Endodermal cell (in vitro differentiated cells): ENCODE data around the gene DNAJB1. TPM values are rescaled to one million over a fixed set of nuclear protein-coding genes. Genes with fewer than 3 reads are reported as not detected.
"Not testable (repeated sequence)": the region's sequence is repeated elsewhere in the genome, so short reads cannot be mapped to it uniquely, and the experiment has no call there.

Source experiments
- DNase-seq: peaks from one replicate; pipeline ENCODE4 v3.0.0-alpha.2; 2017
- H3K27ac ChIP-seq: 2 replicates; pipeline ENCODE4 v1.5.1; 2013; ENCODE audit warnings: mild to moderate bottlenecking, low read depth, low read length, moderate library complexity
- H3K27me3 ChIP-seq: 2 replicates; pipeline ENCODE4 v1.6.1; 2013; ENCODE audit warnings: mild to moderate bottlenecking, low read length, moderate library complexity; ENCODE audit not compliant: insufficient read depth, control insufficient read depth, poor library complexity, severe bottlenecking
- H3K36me3 ChIP-seq: 2 replicates; pipeline ENCODE4 v1.7.0; 2013; ENCODE audit warnings: mild to moderate bottlenecking, low read length, moderate library complexity; ENCODE audit not compliant: control insufficient read depth, insufficient read depth
- H3K4me1 ChIP-seq: one replicate; pipeline ENCODE4 v1.7.0; 2013; ENCODE audit warnings: low read length; ENCODE audit not compliant: control insufficient read depth, insufficient read depth
- H3K4me3 ChIP-seq: 2 replicates; pipeline ENCODE4 v1.5.1; 2013; ENCODE audit warnings: mild to moderate bottlenecking, low read length, moderate library complexity
- H3K9ac ChIP-seq: 2 replicates; pipeline ENCODE4 v1.6.1; 2013; ENCODE audit warnings: mild to moderate bottlenecking, low read length, moderate library complexity; ENCODE audit not compliant: poor library complexity, severe bottlenecking; ENCODE audit errors: extremely low read depth
- H3K9me3 ChIP-seq: 2 replicates; pipeline ENCODE4 v1.6.1; 2013; ENCODE audit warnings: mild to moderate bottlenecking, low read length, moderate library complexity; ENCODE audit not compliant: control insufficient read depth
- H3K27ac Mint-ChIP-seq: 2 replicates; pipeline ENCODE4 v1.8.0; 2020; ENCODE audit warnings: mixed read lengths
- H3K27me3 Mint-ChIP-seq: 2 replicates; pipeline ENCODE4 v1.8.0; 2021; ENCODE audit warnings: mild to moderate bottlenecking, mixed read lengths; ENCODE audit not compliant: insufficient read depth
- H3K36me3 Mint-ChIP-seq: 2 replicates; pipeline ENCODE4 v1.8.0; 2020; ENCODE audit warnings: low read depth, mixed read lengths
- H3K4me1 Mint-ChIP-seq: 2 replicates; pipeline ENCODE4 v1.8.0; 2020; ENCODE audit warnings: mixed read lengths
- H3K4me3 Mint-ChIP-seq: 2 replicates; pipeline ENCODE4 v1.8.0; 2020; ENCODE audit warnings: mild to moderate bottlenecking, moderate library complexity, mixed read lengths
- H3K9me3 Mint-ChIP-seq: 2 replicates; pipeline ENCODE4 v1.8.0; 2020; ENCODE audit warnings: mild to moderate bottlenecking, mixed read lengths
- WGBS, 2 experiments: methylation state at CpG; one replicate each; pipeline versions ENCODE4 v1.1.5 to v1.1.7; 2013; ENCODE audit warnings: missing lambda C conversion rate in 2 of 2, mixed read lengths in 1 of 2; ENCODE audit not compliant: insufficient coverage in 1 of 2, insufficient read length in 1 of 2; 5-methylcytosine and 5-hydroxymethylcytosine counted together
- total RNA-seq, 2 donors: library from RNA; stranded (reverse); fragmentation: NEBNext Ultra II Directional in 1 of 2; extraction: Animal tissue kit (Norgen Biotek cat#: 25700) in 1 of 2; gene quantifications; 2 replicates in 1 of 2; 3 replicates in 1 of 2; pipeline ENCODE4 v1.2.1, GENCODE V29; 2021
- TF ChIP-seq, protein P1 (sequence below): fragments of 200-600 bp; sonication (generic); conservative IDR thresholded peaks from 2 replicates; pipeline ENCODE4 v1.5.0; 2021; ENCODE audit warnings: antibody characterized with exemption, mild to moderate bottlenecking

Gene DNAJB1
- total RNA-seq, 2 donors from 2014 or later: 66.1 to 70.0 TPM

DNA sequence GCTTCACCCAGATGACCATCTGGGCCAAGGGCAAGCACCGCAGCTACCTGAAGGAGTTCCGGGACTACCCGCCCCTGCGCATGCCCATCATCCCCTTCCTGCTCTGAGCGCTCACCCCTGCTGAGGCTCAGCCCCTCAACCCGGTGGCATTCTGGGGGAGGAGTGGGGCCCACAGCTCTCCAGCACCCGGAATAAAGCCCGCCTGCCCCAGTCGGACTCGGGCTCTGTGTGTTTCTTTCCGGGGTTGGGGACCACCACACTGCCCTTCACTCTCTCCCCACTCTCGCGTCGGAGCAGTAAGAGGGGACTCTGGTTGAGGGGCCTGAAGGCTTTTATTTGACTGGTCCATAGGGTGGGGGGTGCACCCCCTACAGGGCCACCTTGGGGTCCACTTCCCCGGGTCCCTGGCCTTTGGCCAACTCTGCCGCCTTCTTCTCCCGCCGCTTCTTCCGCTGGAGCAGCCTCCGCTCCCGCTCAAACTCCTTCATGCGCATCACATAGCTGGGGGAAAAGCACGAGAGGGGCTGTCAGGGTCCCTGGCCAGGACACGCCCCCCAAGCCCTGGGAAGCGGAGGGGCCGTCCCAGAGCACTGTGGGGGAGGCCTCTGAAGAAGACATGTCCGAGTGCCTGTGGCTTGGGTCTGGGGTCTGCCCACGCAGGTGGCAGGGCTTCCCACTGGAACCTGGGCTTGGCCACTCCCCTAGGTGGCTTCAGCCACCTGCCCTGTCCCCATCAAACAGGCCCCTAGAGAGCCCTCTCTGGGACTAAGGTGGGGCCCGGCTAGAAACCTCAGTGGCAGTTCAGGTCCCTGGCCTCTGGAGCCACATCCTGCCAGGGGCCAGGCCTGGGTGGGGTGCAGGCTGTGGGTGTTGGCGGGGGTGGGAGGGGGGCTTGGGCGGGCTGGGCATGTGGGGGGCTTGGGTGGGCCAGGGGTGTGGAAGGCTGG is 47.8 kb upstream of the DNAJB1 start:
- no peak overlapping the region for H3K27ac Mint-ChIP-seq
- H3K9me3 Mint-ChIP-seq: no peaks in the 10 kb centered on the region
- 94 to 99% methylated on average over 9 to 24 of the region's 31 CpGs for WGBS, 2 experiments
- TF ChIP-seq, protein P1, sequence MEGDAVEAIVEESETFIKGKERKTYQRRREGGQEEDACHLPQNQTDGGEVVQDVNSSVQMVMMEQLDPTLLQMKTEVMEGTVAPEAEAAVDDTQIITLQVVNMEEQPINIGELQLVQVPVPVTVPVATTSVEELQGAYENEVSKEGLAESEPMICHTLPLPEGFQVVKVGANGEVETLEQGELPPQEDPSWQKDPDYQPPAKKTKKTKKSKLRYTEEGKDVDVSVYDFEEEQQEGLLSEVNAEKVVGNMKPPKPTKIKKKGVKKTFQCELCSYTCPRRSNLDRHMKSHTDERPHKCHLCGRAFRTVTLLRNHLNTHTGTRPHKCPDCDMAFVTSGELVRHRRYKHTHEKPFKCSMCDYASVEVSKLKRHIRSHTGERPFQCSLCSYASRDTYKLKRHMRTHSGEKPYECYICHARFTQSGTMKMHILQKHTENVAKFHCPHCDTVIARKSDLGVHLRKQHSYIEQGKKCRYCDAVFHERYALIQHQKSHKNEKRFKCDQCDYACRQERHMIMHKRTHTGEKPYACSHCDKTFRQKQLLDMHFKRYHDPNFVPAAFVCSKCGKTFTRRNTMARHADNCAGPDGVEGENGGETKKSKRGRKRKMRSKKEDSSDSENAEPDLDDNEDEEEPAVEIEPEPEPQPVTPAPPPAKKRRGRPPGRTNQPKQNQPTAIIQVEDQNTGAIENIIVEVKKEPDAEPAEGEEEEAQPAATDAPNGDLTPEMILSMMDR: no peak
- H3K27me3 Mint-ChIP-seq: no peaks in the 10 kb centered on the region
- peaks cover 25% of the 10 kb centered on the region for H3K36me3 Mint-ChIP-seq
- H3K4me1 Mint-ChIP-seq: peaks cover 27% of the 10 kb centered on the region
- no peak for DNase-seq
- Histone ChIP-seq H3K4me1 (peaks cover 6% of the 10 kb centered on the region), H3K27ac (no peak overlapping the region), H3K27me3 (no peaks in the 10 kb centered on the region), H3K9me3 (no peaks in the 10 kb centered on the region), H3K4me3 (no peak overlapping the region), H3K36me3 (no peaks in the 10 kb centered on the region), H3K9ac (no peak overlapping the region)
- no peak overlapping the region for H3K4me3 Mint-ChIP-seq

DNA sequence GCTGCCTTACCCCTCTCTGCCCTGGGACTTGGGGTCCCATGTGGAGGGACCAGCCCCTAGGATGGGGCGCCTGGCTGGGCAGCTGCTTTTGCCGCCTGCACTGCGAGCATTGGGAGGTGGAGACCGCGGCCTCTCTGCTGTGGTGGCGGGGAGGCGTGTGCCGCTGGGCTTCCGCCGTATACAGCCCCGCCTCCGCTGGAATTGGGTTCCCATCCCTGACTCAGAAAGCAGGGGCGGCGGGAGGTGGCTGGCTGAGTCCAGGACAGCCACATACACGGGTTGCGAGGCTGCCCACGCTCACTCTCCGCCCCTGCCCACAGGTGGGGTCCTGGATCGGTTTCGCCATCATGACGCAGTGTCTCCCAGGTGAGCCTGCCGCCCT is 47.1 kb upstream of the DNAJB1 start:
- DNase-seq: no peak
- no peaks in the 10 kb centered on the region for H3K27me3 ChIP-seq
- WGBS, 2 experiments: 95 to 98% methylated on average over 7 to 22 of the region's 22 CpGs
- H3K4me3 ChIP-seq: no peak overlapping the region
- H3K27ac ChIP-seq: no peak overlapping the region
- peaks cover 6% of the 10 kb centered on the region for H3K4me1 ChIP-seq
- H3K9ac ChIP-seq: no peak overlapping the region
- no peaks in the 10 kb centered on the region for H3K36me3 ChIP-seq
- no peaks in the 10 kb centered on the region for H3K27me3 Mint-ChIP-seq
- H3K27ac Mint-ChIP-seq: no peak overlapping the region
- no peak overlapping the region for H3K4me3 Mint-ChIP-seq
- peaks cover 30% of the 10 kb centered on the region for H3K4me1 Mint-ChIP-seq
- peaks cover 25% of the 10 kb centered on the region for H3K36me3 Mint-ChIP-seq
- TF ChIP-seq, protein P1: no peak
- no peaks in the 10 kb centered on the region for H3K9me3 Mint-ChIP-seq
- no peaks in the 10 kb centered on the region for H3K9me3 ChIP-seq

DNA sequence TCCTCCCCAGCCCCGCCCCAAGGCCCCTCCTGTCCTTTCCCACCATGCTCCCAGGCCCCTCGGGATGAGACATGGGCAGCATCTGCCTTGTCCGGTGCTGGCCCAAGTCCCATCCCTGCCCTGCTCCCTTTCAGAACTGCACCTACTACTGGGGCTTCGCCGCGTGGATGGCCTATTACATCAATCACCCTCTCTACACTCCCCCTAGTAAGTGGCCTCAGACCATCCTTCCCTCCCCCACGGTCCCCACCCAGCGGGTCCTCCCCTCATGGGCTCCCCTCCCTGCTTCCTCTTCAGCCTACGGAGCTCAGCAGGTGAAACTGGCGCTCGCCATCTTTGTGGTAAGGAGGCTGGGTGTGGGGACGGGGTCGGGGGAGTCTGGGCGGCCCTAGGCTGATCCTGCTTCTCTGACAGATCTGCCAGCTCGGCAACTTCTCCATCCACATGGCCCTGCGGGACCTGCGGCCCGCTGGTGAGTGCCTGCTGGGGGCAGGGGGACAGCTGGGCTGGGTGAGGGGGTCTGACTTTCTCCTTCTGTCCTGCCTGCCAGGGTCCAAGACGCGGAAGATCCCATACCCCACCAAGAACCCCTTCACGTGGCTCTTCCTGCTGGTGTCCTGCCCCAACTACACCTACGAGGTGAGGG is 46.6 kb upstream of the DNAJB1 start:
- not testable (repeated sequence) for H3K4me1 ChIP-seq, H3K27me3 Mint-ChIP-seq, H3K27ac Mint-ChIP-seq, H3K4me3 Mint-ChIP-seq, H3K4me3 ChIP-seq, H3K9me3 ChIP-seq, H3K27ac ChIP-seq, H3K27me3 ChIP-seq, H3K9ac ChIP-seq, DNase-seq, H3K36me3 ChIP-seq, H3K9me3 Mint-ChIP-seq
- Mint-ChIP-seq H3K36me3 (peaks cover 25% of the 10 kb centered on the region), H3K4me1 (peaks cover 31% of the 10 kb centered on the region)
- WGBS, 2 experiments: 88 to 98% methylated on average over 8 to 21 of the region's 22 CpGs
